ENCODE measurements around the gene PLAC8.

PLAC8 gene

DNA sequence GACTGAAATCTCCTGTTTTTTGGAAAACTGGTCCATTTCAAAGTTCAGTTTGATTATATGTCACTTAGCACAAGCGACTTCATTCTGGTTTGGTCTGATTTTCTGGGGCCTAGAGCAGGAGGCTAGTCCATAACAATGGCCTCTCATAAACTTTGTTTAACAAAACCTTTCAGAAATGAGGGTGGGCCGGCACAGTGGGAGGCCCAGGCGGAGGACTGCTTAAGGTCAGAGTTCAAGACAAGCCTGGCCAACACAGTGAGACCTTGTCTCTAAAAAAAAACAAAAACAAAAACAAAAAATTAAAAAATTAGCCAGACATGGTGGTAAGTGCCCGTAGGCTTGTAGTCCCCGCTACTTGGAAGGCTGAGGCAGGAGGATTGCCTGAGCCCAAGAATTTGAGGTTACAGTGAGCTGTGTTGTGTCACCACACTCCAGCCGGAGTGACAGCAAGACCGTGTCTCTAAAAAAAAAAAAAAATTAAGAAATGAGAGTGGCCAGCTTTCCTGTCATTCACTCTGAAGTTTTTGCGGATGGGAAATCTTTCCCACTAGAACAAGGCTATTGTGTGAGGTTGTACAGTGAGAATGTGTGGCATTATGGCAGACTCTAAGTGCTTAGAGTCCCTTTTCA, 1.2 kb upstream of the PLAC8 start:
- no peak overlapping the region for H3K4me2 ChIP-seq (ENCODE audit: low read depth, low read length)
- DNase-seq = no peak
- H3F3A ChIP-seq (ENCODE audit: insufficient read depth, low read length) = peaks cover 18% of the 10 kb centered on the region
- no peaks in the 10 kb centered on the region for H3K9me2 ChIP-seq (replicated peaks; ENCODE audit: insufficient read depth, low read length)
- no peaks in the 10 kb centered on the region for H3K79me2 ChIP-seq (ENCODE audit: low read length)
- no peak overlapping the region for H2AFZ ChIP-seq (ENCODE audit: low read length)
- H3K27ac ChIP-seq (ENCODE audit: low read length) = no peak overlapping the region
- H4K20me1 ChIP-seq (ENCODE audit: insufficient read depth, low read length) = no peaks in the 10 kb centered on the region
- H3K27me3 ChIP-seq (replicated peaks; ENCODE audit: insufficient read depth, low read length) = no peaks in the 10 kb centered on the region
- no peak overlapping the region for H3K9ac ChIP-seq (ENCODE audit: low read length)
- H3K4me3 ChIP-seq (ENCODE audit: low read length) = no peak overlapping the region
- no peaks in the 10 kb centered on the region for H3K36me3 ChIP-seq (replicated peaks; ENCODE audit: insufficient read depth, low read length)
- H3K9me3 ChIP-seq (replicated peaks; ENCODE audit: insufficient read depth, low read length) = no peaks in the 10 kb centered on the region
- H3K4me1 ChIP-seq (ENCODE audit: low read length) = peaks cover 30% of the 10 kb centered on the region
- TF ChIP-seq, protein P1, sequence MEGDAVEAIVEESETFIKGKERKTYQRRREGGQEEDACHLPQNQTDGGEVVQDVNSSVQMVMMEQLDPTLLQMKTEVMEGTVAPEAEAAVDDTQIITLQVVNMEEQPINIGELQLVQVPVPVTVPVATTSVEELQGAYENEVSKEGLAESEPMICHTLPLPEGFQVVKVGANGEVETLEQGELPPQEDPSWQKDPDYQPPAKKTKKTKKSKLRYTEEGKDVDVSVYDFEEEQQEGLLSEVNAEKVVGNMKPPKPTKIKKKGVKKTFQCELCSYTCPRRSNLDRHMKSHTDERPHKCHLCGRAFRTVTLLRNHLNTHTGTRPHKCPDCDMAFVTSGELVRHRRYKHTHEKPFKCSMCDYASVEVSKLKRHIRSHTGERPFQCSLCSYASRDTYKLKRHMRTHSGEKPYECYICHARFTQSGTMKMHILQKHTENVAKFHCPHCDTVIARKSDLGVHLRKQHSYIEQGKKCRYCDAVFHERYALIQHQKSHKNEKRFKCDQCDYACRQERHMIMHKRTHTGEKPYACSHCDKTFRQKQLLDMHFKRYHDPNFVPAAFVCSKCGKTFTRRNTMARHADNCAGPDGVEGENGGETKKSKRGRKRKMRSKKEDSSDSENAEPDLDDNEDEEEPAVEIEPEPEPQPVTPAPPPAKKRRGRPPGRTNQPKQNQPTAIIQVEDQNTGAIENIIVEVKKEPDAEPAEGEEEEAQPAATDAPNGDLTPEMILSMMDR (IDR thresholded peaks at IDR 0.05; ENCODE audit: low read length) = no peak
- TF ChIP-seq EZH2 (optimal IDR thresholded peaks at IDR 0.05; ENCODE audit: low read depth, low read length) = no peak
- no peak for TF ChIP-seq EZH2phosphoT487 (IDR thresholded peaks at IDR 0.05; ENCODE audit: low read length)

DNA sequence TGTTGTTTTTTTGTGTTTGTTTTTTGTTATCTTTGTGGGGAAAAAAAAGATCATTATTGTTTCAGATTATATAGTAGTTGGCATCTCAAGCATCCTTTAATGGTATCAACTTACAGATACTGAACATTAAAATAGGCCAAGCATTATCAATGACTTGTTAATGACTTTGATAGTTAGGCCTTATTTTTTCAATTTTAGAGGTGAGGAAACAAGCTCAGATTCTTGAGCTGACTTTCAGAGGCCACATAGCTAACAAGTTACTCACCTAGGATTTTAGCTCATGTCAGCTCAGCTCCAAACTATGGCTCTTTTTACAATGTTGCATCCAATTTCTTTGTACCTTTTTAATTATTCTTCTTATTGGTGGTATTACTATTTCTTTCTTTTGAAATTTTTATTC, 471 bp upstream of the PLAC8 start:
- Histone ChIP-seq H4K20me1 (ENCODE audit: insufficient read depth, low read length) (no peaks in the 10 kb centered on the region), H3K4me2 (ENCODE audit: low read depth, low read length) (peak overlapping the region; percentile 79), H3K79me2 (ENCODE audit: low read length) (no peaks in the 10 kb centered on the region), H3F3A (ENCODE audit: insufficient read depth, low read length) (peaks cover 24% of the 10 kb centered on the region), H3K27me3 (replicated peaks; ENCODE audit: insufficient read depth, low read length) (no peaks in the 10 kb centered on the region), H3K4me1 (ENCODE audit: low read length) (peaks cover 33% of the 10 kb centered on the region), H2AFZ (ENCODE audit: low read length) (no peak overlapping the region), H3K9me2 (replicated peaks; ENCODE audit: insufficient read depth, low read length) (no peaks in the 10 kb centered on the region), H3K9ac (ENCODE audit: low read length) (no peak overlapping the region), H3K4me3 (ENCODE audit: low read length) (peak overlapping the region; percentile 4; the same call in 1 of the 2 replicates), H3K36me3 (replicated peaks; ENCODE audit: insufficient read depth, low read length) (no peaks in the 10 kb centered on the region), H3K27ac (ENCODE audit: low read length) (peak overlapping the region; percentile 54; the same call in 1 of the 2 replicates), H3K9me3 (replicated peaks; ENCODE audit: insufficient read depth, low read length) (no peaks in the 10 kb centered on the region)
- TF ChIP-seq, protein P1 (IDR thresholded peaks at IDR 0.05; ENCODE audit: low read length) = no peak
- no peak for TF ChIP-seq EZH2phosphoT487 (IDR thresholded peaks at IDR 0.05; ENCODE audit: low read length)
- no peak for TF ChIP-seq EZH2 (optimal IDR thresholded peaks at IDR 0.05; ENCODE audit: low read depth, low read length)
- DNase-seq = no peak

DNA sequence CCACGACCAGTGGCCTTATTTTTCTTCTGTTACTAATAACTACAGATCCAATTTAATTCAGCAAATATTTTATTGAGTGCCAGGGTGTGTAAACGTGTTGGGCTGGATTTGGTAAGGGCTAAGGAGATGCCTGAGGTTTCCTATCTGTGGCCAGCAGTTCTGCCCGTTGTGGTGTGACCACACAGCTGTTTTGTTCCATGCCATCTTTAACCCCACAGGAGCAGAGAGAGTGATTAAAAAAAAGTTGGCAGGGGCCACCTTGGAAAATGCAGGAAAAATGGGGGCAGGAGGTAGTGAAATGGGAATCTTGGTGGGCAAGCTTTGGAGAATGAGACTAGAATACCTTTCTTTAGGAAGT, 1.1 kb downstream of the PLAC8 start:
- peaks cover 33% of the 10 kb centered on the region for H3K4me1 ChIP-seq (ENCODE audit: low read length)
- H3K9ac ChIP-seq (ENCODE audit: low read length) = peak overlapping the region; percentile 28; the same call in 1 of the 2 replicates
- H2AFZ ChIP-seq (ENCODE audit: low read length) = no peak overlapping the region
- H3K4me3 ChIP-seq (ENCODE audit: low read length) = peak overlapping the region; percentile 30
- H3K4me2 ChIP-seq (ENCODE audit: low read depth, low read length) = peak overlapping the region; percentile 30; the same call in 1 of the 2 replicates
- no peaks in the 10 kb centered on the region for H4K20me1 ChIP-seq (ENCODE audit: insufficient read depth, low read length)
- H3K36me3 ChIP-seq (replicated peaks; ENCODE audit: insufficient read depth, low read length) = no peaks in the 10 kb centered on the region
- peaks cover 27% of the 10 kb centered on the region for H3F3A ChIP-seq (ENCODE audit: insufficient read depth, low read length)
- H3K27me3 ChIP-seq (replicated peaks; ENCODE audit: insufficient read depth, low read length) = no peaks in the 10 kb centered on the region
- H3K79me2 ChIP-seq (ENCODE audit: low read length) = no peaks in the 10 kb centered on the region
- DNase-seq = no peak
- TF ChIP-seq, protein P1 (IDR thresholded peaks at IDR 0.05; ENCODE audit: low read length) = no peak
- no peaks in the 10 kb centered on the region for H3K9me3 ChIP-seq (replicated peaks; ENCODE audit: insufficient read depth, low read length)
- H3K9me2 ChIP-seq (replicated peaks; ENCODE audit: insufficient read depth, low read length) = no peaks in the 10 kb centered on the region
- peak overlapping the region; percentile 50; the same call in 1 of the 2 replicates for H3K27ac ChIP-seq (ENCODE audit: low read length)
